GM18867 (cell line): ENCODE data around the gene LTK.

ENCODE experiments used
- ATAC-seq: cut with Tn5 transposase; IDR thresholded peaks from one replicate; pipeline ENCODE4 v1.9.1; 2021; ENCODE audit warnings: mild to moderate bottlenecking, moderate library complexity; ENCODE audit not compliant: unreplicated experiment

The LTK gene

GRCh38 chr15:41513506-41514227 is at the start of gene LTK:
LTK (minus strand) TSS chr15:41513827; CDS start chr15:41513709, 118 bp downstream.
- ATAC-seq = no peak

DNA sequence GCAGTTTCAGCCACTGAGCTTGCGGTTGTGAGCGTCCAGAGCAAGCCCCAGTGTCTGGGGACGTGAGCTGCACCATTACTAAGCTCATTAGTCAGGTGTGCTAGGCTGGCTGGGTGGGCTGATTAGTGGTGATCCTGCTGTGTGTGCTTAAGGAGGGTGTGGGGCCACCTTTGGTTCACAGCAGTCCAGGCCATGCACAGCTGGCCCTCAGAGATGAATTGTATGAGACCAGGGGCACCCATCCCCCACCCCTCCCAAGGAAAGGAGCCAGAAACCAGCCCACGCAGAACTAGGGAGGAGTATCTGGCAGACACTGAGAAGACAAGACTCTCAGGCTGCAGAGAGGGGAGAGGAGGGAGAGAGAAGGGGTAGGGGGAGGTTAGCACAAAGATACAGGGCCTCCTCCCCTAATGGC is 49.2 kb upstream of the LTK start:
- no peak for ATAC-seq

GRCh38 chr15:41562244-41562643 is 48.6 kb upstream of the LTK start:
- no peak for ATAC-seq

DNA sequence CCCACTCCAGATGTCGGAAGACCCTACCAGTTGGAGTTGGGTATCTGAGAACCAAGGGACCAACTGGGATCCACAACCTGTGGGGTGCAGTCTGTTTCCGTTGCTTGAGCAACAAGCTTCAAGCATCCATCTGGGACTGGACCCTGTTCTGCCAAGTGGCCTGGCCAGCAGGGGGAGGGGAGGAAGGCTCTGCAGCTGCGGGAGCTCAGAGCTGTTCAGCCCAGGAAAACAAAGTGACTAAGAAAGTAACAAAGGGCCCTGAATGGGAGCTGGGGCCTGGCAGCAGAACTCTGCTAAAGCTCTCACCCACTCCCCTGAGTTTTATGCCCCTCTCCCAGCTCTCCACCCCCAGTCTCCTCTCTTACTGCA is 48.1 kb upstream of the LTK start:
- ATAC-seq = no peak

GRCh38 chr15:41561104-41561776 is 47.6 kb upstream of the LTK start:
- ATAC-seq = no peak

- ATAC-seq = no peak
Measured at GRCh38 chr15:41560572-41560874, 46.9 kb upstream of the LTK start.

DNA sequence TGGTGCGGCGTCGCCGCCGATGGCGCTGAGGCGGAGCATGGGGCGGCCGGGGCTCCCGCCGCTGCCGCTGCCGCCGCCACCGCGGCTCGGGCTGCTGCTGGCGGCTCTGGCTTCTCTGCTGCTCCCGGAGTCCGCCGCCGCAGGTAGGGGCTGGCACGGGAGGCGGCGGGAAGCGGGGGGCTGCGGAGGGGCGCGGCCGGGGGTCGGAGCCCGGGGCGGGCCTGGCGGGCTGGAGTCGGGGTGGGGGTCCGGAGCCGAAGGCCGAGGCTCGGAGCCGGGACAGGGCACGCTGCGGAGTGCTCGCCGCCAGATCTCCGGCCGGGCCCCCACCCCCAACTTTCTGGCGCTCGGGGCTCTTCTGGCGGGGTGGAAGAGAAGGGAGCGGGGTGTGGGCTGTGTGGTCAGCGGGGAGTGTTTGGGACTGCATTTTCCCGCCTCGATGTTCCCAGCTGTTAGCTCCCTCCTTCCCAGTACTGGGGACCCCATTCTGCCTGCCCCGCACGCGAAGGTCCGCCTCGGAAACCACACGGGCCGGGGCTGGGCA is 45.7 kb upstream of the LTK start:
- no peak for ATAC-seq

GRCh38 chr15:41558400-41559238 is 45.0 kb upstream of the LTK start, which contains the start of gene TYRO3:
TYRO3 (plus strand) TSS chr15:41559212; CDS start chr15:41559258, 46 bp downstream.
- ATAC-seq = peak; percentile 46

DNA sequence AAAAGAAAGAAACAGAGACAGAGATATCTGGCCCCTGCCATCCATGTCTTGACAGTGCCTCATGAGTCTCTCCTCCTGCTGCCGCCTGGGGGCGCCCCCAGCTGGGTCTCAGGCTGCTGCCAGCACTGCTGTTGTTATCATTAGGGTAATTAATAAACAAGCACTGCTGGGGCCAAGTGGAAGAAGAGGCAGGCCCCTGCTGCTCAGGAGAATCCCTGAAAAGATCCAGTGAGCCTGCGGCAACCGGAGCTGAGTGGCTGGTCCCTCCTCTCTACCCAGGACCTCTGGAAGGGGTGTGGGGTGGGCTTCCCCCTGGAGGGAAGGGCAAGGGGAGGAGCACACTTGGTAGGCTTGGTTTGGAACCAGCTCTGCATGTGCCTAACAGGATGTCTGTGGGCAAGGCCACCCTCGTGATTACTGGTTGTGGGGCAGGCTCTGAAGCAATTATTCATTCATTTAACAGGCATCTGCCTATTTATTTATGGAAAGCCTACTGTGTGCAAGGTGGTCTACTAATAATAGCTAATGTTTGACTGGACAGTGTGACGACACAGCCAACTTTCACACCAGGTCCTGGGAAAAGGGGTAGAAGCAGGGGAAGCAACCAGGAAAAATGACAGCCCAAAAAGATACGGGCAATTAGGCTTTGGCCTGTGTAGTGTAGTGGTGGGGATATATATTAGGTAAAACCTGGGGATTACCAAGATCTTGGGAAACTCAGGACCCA is 44.2 kb upstream of the LTK start:
- no peak for ATAC-seq

GRCh38 chr15:41556677-41557076 is 43.0 kb upstream of the LTK start:
- ATAC-seq = no peak

DNA sequence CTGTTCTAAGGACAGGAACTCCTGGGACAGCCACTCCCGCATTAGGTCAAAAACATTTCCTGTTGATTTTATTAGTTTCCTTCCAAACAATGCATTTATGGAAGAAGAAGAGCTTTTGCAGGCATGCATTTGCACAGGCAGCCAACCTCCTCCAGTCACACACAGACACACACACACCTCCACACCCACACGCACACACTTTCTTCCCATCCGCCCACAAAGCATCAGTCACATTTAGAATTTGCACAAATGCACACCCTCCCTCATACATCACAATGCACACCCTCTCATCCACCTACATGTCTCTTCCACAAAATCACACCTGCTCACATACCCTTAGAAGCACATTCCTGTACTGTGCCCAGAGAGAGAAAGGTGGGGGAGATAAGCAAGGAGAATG is 41.3 kb upstream of the LTK start:
- no peak for ATAC-seq

GRCh38 chr15:41554343-41554742 is 40.7 kb upstream of the LTK start:
- ATAC-seq = no peak

- ATAC-seq = no peak
Measured at GRCh38 chr15:41553731-41554130, 40.1 kb upstream of the LTK start.

DNA sequence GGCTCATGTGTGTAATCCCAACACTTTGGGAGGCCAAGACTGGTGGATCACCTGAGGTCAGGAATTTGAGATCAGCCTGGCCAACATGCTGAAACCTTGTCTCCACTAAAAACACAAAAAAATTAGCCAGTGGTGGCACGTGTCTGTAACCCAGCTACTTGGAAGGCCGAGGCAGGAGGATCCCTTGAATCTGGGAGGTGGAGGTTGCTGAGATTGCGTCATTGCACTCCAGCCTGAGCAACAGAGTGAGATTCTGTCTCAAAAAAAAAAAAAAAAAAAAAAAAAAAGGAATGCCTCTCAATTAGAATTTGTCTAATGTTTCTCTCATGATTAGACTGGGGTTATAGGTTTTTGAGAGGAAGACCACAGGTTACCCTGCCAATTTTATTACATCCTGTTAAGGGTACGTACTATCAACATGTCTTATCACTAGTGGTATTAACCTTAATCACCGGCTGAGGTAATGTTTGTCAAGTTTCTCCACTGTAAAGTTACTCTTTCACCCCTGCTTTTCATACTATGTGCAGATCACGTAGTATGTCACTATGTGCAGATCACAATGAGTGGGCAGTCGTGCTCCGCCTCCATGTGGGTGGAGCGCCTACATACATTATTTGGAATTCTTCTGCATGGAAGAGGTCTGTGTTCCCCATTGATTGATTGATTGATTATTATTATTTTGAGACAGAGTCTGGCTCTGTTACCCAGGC is 36.6 kb upstream of the LTK start:
- ATAC-seq = no peak

DNA sequence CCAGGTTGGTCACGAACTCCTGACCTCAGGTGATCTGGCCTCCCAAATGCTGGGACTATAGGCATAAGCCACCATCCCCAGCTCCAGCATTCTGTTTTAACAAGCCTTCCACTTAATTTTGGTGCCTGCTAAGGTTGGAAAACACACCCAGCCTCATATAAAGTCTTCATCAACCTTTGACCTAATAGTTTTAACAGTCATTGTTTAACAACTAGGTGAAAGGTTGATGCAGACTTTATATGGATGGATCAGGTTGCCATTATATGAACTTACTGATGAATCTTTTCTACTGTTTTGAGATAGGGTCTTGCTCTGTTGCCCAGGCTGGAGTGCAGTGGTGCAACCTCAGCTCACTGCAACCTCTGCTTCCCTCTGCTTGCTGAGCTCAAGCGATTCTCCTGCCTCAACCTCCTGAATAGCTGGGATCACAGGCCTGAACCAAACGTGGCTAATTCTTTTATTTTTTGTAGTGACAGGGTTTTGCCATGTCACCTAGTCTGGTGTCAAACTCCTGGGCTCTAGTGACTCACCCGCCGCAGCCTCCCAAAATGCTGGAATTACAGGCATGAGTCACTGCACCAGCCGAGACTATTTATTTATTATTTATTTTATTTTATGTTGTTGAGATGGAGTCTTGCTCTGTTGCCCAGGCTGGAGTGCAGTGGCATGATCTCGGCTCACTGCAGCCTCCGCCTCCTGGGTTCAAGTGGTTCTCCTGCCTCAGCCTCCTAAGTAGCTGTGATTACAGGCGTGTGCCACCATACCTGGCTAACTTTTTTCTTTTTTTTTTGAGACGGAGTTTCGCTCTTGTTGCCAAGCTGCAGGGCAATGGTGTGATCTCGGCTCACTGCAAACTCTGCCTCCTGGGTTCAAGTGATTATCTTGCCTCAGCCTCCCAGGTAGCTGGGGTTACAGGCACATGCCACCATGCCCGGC is 33.5 kb upstream of the LTK start:
- ATAC-seq = no peak

- ATAC-seq = no peak
Measured at GRCh38 chr15:41545218-41545617, 31.6 kb upstream of the LTK start.

DNA sequence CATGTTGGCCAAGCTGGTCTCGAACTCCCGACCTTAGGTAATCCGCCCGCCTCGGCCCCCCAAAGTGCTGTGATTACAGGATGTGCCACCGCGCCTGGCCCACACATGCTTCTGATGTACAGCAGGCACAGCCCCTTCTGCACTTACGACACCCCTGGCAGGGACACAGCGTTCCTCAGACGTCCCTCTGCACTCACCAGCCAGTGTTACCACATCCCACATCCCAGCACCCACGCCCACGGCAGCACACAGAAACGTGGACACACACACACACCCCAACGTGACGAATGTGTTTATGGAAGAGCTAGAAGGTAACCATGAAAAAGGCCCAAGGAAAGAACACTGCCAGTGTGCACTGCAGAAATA is 31.0 kb upstream of the LTK start:
- ATAC-seq = no peak

- no peak for ATAC-seq
Measured at GRCh38 chr15:41543521-41543870, 29.9 kb upstream of the LTK start.

DNA sequence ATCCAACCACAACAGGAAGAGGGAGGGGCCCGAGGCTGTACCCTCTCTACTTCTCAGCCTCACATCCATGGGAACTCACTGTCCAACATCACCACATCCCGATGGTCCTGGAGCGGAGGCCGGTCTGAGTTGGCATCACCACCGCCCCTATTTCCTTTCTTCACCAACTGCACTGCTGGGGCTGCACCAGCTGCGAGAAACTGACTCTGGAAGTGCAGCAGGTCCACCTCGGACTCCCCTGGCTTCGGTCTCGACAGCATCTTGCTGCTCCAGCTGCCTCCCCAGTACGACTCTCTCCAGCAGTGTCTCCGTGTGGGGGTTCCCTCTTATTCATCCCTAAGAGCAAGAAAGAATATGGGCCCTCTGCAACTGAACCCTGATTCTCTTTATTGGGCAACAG is 23.2 kb upstream of the LTK start:
- no peak for ATAC-seq
